ENCODE measurements around the gene OR9Q1. TPM values are rescaled to one million over a fixed set of nuclear protein-coding genes. Genes with fewer than 3 reads are reported as not detected.

OR9Q1 gene, protein sequence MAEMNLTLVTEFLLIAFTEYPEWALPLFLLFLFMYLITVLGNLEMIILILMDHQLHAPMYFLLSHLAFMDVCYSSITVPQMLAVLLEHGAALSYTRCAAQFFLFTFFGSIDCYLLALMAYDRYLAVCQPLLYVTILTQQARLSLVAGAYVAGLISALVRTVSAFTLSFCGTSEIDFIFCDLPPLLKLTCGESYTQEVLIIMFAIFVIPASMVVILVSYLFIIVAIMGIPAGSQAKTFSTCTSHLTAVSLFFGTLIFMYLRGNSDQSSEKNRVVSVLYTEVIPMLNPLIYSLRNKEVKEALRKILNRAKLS
- total RNA-seq: not detected

DNA sequence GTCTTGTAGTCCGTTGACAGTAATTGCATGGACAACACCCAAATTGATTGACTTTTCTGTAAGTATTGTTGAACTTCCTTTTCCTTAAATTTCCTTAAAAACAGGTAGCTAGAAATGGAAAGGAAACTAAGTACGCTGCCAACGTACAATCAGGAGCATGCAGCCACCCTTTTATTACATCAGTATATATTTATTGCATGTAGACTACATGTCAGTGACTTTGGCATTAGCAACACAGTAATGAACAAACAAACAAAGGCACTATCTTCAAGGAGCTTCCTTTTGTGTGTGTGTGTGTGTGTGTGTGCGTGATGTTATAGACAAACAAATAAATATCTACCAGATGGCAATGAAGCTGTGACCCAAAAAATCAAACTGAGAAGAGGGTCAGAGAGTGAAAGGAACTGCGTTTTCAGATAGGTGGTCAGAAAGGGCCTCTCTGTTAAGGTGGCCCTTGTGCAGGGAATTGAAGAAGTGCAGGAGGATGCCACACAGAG lies at the start of gene OR9Q1:
TSS of gene OR9Q1 (plus strand) at position 447 of the 497 bp plus-strand sequence. CDS start 155,564 bp downstream, outside the sequence.
- ATAC-seq (ENCODE audit: low FRiP score): no peak
- DNase-seq (ENCODE audit: low spot score): no peak
- TF ChIP-seq, protein P1, sequence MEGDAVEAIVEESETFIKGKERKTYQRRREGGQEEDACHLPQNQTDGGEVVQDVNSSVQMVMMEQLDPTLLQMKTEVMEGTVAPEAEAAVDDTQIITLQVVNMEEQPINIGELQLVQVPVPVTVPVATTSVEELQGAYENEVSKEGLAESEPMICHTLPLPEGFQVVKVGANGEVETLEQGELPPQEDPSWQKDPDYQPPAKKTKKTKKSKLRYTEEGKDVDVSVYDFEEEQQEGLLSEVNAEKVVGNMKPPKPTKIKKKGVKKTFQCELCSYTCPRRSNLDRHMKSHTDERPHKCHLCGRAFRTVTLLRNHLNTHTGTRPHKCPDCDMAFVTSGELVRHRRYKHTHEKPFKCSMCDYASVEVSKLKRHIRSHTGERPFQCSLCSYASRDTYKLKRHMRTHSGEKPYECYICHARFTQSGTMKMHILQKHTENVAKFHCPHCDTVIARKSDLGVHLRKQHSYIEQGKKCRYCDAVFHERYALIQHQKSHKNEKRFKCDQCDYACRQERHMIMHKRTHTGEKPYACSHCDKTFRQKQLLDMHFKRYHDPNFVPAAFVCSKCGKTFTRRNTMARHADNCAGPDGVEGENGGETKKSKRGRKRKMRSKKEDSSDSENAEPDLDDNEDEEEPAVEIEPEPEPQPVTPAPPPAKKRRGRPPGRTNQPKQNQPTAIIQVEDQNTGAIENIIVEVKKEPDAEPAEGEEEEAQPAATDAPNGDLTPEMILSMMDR (IDR thresholded peaks at IDR 0.05): no peak

DNA sequence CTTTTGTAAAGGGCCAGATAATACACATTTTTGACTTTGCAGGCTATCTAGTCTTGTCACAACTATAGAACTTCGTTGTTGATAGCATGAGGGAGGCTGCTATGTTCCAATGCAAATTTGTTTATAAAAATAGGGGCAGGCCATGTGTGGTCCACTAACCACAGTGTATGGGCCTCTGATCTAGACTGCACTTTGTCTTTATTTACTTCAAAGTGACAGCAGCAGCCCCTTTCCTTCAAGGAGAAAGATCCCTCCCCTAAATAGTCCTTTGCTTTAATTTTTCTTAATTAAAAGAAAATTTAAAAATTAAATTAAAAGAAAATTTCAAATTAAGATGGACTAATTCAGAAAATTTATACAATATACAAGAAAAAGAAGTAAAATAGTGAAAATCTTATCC lies 49.5 kb upstream of the OR9Q1 start:
- no peak for ATAC-seq (ENCODE audit: low FRiP score)
- DNase-seq (ENCODE audit: low spot score): no peak
- TF ChIP-seq, protein P1 (IDR thresholded peaks at IDR 0.05): no peak

DNA sequence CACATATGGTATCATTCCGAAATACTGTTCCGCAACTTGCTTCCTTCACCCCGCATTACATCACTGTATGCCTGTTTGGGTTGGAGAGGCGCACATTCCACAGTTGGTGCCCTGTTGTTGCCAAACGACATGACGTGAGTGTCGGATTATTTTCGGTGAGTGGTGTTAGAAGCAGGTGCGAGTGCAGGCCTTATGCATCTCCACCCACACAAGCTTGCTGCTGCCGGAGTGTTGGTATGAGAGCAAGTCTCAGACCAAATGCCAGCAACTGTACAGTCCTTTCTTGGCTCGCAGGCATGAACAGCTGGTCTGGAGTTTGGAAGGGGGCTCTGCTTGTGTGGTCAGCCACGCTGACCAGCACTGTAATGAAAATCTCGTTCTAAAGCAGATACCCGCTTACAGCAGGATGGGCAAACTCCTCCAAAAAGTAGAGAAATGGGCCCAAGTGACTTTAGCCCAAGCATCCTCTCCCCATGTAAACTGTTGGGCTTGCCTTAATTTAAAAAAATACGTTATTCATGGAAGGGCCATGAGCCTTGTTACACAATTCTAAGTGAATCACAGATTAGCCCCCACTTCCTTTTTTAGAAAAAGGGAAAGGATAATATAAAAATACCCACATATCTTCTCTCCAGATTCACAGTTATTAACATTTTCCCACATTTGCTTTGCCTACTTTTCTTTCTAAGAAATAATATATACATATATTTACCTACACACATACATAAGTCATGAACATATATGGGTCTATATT lies 48.7 kb upstream of the OR9Q1 start:
- no peak for DNase-seq (ENCODE audit: low spot score)
- TF ChIP-seq, protein P1 (IDR thresholded peaks at IDR 0.05): no peak
- ATAC-seq (ENCODE audit: low FRiP score): no peak

DNA sequence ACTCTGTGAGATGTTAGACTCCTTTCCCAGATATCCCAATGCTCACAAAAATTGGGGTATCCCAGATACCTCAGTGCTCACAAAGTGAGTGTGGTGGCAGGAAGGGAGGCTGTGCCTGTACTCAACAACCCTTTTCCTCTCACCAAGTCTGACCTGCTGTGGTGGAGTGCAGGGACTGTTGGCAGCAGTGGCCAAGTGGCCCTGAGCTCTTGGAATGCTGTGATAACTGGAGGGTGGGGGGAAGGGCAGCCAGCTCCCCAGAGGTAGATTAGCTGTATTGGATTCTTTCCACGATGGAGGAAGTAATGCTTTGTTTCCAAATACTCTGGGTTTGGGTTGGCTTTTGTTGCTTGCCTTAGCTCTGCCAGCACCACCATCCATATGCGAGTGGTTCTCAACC lies 46.0 kb upstream of the OR9Q1 start:
- ATAC-seq (ENCODE audit: low FRiP score) (no peak), DNase-seq (ENCODE audit: low spot score) (no peak)
- TF ChIP-seq, protein P1 (IDR thresholded peaks at IDR 0.05): no peak

DNA sequence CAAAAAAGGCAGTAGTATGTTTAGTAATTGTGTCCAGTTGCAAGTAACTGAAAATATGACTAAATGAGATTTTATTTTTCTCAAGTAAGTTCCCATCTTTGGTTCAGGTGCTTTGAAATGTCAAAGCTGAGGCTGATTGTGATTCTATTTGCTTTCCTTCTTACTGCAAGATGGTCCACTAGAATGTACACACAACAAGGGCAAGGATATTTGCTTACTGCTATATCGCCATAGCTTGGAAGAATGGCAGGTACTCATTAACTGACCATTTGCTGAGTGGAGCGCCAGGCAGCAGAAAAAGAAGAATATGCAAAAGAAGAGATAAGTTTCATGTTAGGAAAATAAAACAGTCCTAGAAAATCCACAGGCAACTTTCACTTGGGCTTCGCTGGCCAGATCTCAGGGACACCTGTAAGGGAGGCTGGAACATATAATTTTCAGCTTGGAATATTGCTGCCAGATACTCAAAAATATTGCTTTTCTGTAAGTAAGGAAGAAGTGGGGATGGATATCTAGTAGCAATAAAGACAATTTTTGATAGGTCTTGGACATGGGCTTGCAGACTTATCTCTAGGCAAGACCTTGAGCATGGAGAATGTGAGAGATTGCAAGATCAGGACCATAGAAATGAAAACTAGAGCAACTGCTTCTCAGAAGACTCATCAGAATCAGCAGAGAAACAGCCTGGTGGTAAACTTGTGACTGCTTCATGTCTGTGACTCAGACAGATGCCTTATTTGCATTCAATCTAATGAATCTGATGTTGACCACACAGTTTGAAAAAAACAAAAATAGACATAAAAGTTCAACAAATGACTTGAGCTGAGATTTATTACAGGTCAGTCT lies 44.8 kb upstream of the OR9Q1 start:
- TF ChIP-seq, protein P1 (IDR thresholded peaks at IDR 0.05): no peak
- DNase-seq (ENCODE audit: low spot score) (no peak), ATAC-seq (ENCODE audit: low FRiP score) (no peak)

DNA sequence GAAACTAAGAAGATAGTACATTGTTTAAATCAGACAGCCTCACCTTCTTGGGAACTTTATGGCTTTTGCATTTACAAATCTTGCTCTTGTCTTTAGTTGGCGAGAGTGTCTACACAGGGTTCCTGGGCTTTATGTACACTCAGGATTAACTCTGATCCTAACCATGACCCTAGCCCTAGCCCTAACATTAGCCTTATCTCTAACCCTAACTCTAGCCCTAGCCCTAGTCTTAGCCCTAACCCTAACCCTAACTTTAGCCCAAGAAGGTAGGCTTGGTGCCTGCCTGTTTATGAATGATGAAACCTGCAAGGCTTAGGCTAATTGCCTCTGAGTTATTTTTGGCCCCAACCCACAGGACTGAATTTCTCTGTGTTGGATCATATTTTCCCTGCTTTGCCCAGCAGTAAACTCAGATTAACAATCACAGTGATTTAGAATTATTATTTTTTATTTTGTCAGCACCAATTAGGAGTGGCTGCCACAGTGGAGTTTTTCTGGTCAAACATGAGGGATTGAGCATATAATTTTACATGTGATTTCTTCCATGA lies 44.1 kb upstream of the OR9Q1 start:
- ATAC-seq (ENCODE audit: low FRiP score): no peak
- TF ChIP-seq, protein P1 (IDR thresholded peaks at IDR 0.05): no peak
- DNase-seq (ENCODE audit: low spot score): no peak
